GM12875 (cell line): ENCODE data around the gene SRGAP3.

Experiments used
- H3K4me3 ChIP-seq: one replicate; pipeline ENCODE4 v1.5.1; 2011; ENCODE audit warnings: low read depth, low read length, control low read depth
- CTCF ChIP-seq: IDR thresholded peaks from 2 replicates; pipeline ENCODE4 v1.5.1; 2011; ENCODE audit warnings: low read depth, mild to moderate bottlenecking, control low read depth, inconsistent platforms, low read length, moderate library complexity, borderline replicate concordance; ENCODE audit not compliant: insufficient read depth

The SRGAP3 gene

GRCh38 chr3:8975081-8976020, 274.1 kb downstream of the SRGAP3 start:
- TF ChIP-seq CTCF: no peak
- no peak overlapping the region for H3K4me3 ChIP-seq

- H3K4me3 ChIP-seq: no peak overlapping the region
Observed at GRCh38 chr3:8974458-8974857, 275.0 kb downstream of the SRGAP3 start.

GRCh38 chr3:8972639-8973038, 276.8 kb downstream of the SRGAP3 start:
- TF ChIP-seq CTCF: no peak

More at GRCh38 chr3:8974458-8974857, 275.0 kb downstream of the SRGAP3 start:
- TF ChIP-seq CTCF: no peak

GRCh38 chr3:8970971-8971589, 278.4 kb downstream of the SRGAP3 start:
- TF ChIP-seq CTCF: peak; percentile 82
- H3K4me3 ChIP-seq: no peak overlapping the region

More at GRCh38 chr3:8972639-8973038, 276.8 kb downstream of the SRGAP3 start:
- H3K4me3 ChIP-seq: no peak overlapping the region

DNA sequence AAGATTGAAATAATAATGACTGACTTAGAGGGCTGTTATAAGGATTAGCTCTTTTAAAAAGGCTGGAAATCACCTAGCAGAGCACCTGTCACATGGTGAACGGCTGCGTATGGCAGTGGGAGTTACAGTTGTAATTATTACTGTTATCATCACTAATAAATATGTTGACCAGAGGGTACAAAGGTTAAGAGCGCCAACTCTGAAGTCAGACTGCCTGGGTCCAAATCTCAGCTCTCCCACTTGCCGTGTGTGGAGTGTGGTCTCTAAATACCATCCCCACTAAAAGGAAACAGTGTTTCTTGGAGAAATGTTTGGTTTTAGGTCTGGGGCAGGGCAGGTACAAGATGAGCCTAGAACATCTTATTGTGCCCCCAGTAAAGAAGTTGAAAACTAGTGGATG, 280.2 kb downstream of the SRGAP3 start:
- H3K4me3 ChIP-seq: no peak overlapping the region
- TF ChIP-seq CTCF: no peak

DNA sequence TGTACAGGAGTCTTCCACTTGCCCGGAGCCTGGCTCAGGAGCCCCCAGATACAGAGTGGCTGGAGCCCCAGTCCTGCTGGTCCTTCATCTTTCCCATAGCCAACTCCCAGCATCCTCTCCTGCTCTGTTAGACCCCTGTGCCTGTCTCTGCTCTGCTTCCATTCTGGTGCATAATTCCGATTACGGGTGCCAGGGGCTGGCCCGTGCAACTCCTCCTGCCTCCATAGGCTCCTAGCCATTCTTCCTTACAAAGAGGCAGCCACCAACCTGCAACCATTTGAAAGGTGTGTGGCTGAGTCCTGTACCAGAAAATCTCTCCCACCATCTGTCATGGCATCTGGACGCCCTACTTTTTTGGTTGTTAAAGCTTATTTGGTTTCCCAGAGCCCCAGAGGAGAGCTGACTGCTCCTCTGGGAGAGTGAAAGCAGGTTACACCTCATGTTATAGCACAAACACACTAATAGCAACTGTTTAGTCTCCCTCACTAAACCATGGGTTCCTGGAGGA, 281.0 kb downstream of the SRGAP3 start:
- H3K4me3 ChIP-seq: no peak overlapping the region
- TF ChIP-seq CTCF: no peak

- no peak for TF ChIP-seq CTCF
- no peak overlapping the region for H3K4me3 ChIP-seq
Observed at GRCh38 chr3:8967553-8967952, 281.9 kb downstream of the SRGAP3 start.
